Transverse colon (tissue), 4 donors: ENCODE results near the gene PIEZO2. TPM values are rescaled to one million over a fixed set of nuclear protein-coding genes. Genes with fewer than 3 reads are reported as not detected.

Source experiments
- DNase-seq: peaks from one replicate; pipeline ENCODE4 v3.0.0-alpha.2; 2019
- H3K27ac ChIP-seq, 4 donors: fragments of 200-600 bp; sonication (generic); 2 replicates each; pipeline ENCODE4 v1.5.1; 2016 to 2018; ENCODE audit warnings: inconsistent platforms in 4 of 4
- H3K27me3 ChIP-seq: fragments of 200-600 bp; sonication (generic); 2 replicates; pipeline ENCODE4 v1.5.1; 2017; ENCODE audit warnings: inconsistent platforms
- H3K36me3 ChIP-seq, 4 donors: fragments of 200-600 bp; sonication (generic); 2 replicates each; pipeline ENCODE4 v1.5.1; 2017 to 2019; ENCODE audit warnings: inconsistent platforms in 4 of 4
- H3K4me1 ChIP-seq, 4 donors: fragments of 200-600 bp; sonication (generic); 2 replicates each; pipeline ENCODE4 v1.5.1; 2017 to 2020; ENCODE audit warnings: inconsistent platforms in 4 of 4
- H3K4me3 ChIP-seq, 4 donors: fragments of 200-600 bp; sonication (generic); 1 replicate in 1 of 4; 2 replicates in 3 of 4; pipeline versions ENCODE4 v1.5.1 to v1.6.1; 2017 to 2019; ENCODE audit warnings: inconsistent platforms in 4 of 4
- H3K9me3 ChIP-seq, 2 donors: fragments of 200-600 bp; sonication (generic); 2 replicates each; pipeline ENCODE4 v1.5.1; 2017 to 2019; ENCODE audit warnings: inconsistent platforms in 2 of 2
- EP300 ChIP-seq: sonication (generic); formaldehyde crosslinking; IDR thresholded peaks from one replicate; pipeline ENCODE4 v1.6.1; 2017; ENCODE audit warnings: antibody characterized with exemption, low read depth
- POLR2A ChIP-seq: fragments of 450-650 bp; IDR thresholded peaks from one replicate; pipeline ENCODE4 v1.6.1; 2016; ENCODE audit warnings: antibody characterized with exemption, mild to moderate bottlenecking, moderate library complexity
- POLR2AphosphoS5 ChIP-seq, 3 donors: sonication (generic); formaldehyde crosslinking; IDR thresholded peaks; one replicate each; pipeline ENCODE4 v1.6.1; 2016; ENCODE audit warnings: antibody characterized with exemption in 3 of 3
- WGBS, 2 donors: methylation state at CpG; one replicate each; pipeline ENCODE4 v1.1.5; 2018; ENCODE audit warnings: low coverage in 1 of 2; 5-methylcytosine and 5-hydroxymethylcytosine counted together
- in situ Hi-C, 4 donors: fragments of 200-750 bp; cut with MboI; loops; one replicate each; pipeline versions ENCODE4 v1.15.0 to v1.15.1; 2017; ENCODE audit warnings: low sequenced_read_pairs in 3 of 4, low pct_ligation_motif_present in 1 of 4, low pct_unique_long_range_greater_than_20kb in 1 of 4
- intact Hi-C: fragments of 100-400 bp; cut with DNase I; formaldehyde crosslinking; loops from one replicate; pipeline ENCODE4 v1.15.1; 2023; ENCODE audit warnings: low total_unique reads
- total RNA-seq, 4 donors: library from RNA; depleted of rRNA; stranded (reverse); fragments of >200 nt; gene quantifications; one replicate each; pipeline ENCODE4 v1.1.0, GENCODE V29; 2016
- TF ChIP-seq, protein P1 (sequence below), 5 experiments: fragments of 200-600 bp in 3 of 5; fragments of 450-650 bp in 2 of 5; sonication (generic) in 3 of 5; IDR thresholded peaks; 1 replicate in 2 of 5; 2 replicates in 3 of 5; pipeline ENCODE4 v1.5.1; 2016 to 2017; ENCODE audit warnings: antibody characterized with exemption in 5 of 5, inconsistent platforms in 3 of 5, mild to moderate bottlenecking in 2 of 5, moderate library complexity in 1 of 5

The PIEZO2 gene
- total RNA-seq, 4 donors from 2014 or later = 2.9 to 7.5 (median 4.5) TPM

DNA sequence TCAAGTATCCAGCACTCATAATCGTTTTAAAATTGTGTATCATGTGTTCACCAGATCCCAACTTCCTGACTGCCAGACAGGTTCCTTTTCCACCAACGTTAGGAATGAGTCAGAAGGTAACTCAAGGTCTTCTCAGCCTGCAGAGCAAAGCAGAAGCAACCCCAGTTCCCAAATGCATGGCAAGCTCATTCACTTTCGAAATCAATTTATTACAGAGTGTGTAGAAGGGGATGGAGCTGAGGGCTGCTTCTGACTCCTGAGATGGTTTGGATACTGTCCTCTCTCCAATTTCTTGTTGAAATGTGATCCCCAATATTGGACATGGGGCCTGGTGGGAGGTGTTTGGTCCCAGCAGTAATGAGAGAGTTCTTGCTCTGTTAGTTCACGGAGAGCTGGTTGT is 114.5 kb downstream of the PIEZO2 start:
- in situ Hi-C loops (loop anchor here in 1 of 4 donors (25.0 kb wide), 1 partner anchor 173 kb away; no protein-coding TSS in a partner anchor), intact Hi-C loops (loop anchor here (5.0 kb wide), 1 partner anchor 178 kb away; no protein-coding TSS in a partner anchor)
- WGBS, 2 donors = 61 to 70% methylated on average over 2 to 4 of the region's 4 CpGs
- H3K4me3 ChIP-seq = no peak overlapping the region
- no peak for DNase-seq
- H3K27ac ChIP-seq = no peak overlapping the region
- peaks cover 0 to 2% (median 0%) of the 10 kb centered on the region in 4 donors for H3K4me1 ChIP-seq
- H3K36me3 ChIP-seq = no peaks in the 10 kb centered on the region
- H3K27me3 ChIP-seq = no peaks in the 10 kb centered on the region
- no peaks in the 10 kb centered on the region for H3K9me3 ChIP-seq
- TF ChIP-seq POLR2AphosphoS5 (IDR thresholded peaks at IDR 0.05) (no peak), POLR2A (no peak), EP300 (no peak)
- TF ChIP-seq, protein P1, sequence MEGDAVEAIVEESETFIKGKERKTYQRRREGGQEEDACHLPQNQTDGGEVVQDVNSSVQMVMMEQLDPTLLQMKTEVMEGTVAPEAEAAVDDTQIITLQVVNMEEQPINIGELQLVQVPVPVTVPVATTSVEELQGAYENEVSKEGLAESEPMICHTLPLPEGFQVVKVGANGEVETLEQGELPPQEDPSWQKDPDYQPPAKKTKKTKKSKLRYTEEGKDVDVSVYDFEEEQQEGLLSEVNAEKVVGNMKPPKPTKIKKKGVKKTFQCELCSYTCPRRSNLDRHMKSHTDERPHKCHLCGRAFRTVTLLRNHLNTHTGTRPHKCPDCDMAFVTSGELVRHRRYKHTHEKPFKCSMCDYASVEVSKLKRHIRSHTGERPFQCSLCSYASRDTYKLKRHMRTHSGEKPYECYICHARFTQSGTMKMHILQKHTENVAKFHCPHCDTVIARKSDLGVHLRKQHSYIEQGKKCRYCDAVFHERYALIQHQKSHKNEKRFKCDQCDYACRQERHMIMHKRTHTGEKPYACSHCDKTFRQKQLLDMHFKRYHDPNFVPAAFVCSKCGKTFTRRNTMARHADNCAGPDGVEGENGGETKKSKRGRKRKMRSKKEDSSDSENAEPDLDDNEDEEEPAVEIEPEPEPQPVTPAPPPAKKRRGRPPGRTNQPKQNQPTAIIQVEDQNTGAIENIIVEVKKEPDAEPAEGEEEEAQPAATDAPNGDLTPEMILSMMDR (IDR thresholded peaks at IDR 0.05) = no peak

DNA sequence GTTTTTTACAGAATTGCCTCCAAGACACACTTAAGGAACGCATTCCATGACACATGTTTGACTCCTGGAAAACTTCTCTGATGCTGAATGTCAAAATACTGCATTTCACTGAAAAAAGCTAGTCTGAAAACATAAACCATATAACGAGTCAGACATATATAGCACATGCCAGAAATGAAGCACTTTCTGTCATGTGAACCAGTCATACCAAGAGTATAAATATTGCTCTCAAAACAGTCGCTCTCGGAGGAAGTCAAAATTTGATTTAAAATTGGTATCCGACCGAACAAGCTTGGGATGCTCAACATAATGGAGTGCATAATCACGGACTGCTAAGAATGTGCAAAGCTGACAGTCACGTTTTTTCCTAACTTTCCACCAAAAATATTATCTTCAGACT is 115.9 kb downstream of the PIEZO2 start:
- no peak for DNase-seq
- peaks cover 0 to 2% (median 0%) of the 10 kb centered on the region in 4 donors for H3K4me1 ChIP-seq
- H3K36me3 ChIP-seq = no peaks in the 10 kb centered on the region
- no peaks in the 10 kb centered on the region for H3K9me3 ChIP-seq
- TF ChIP-seq POLR2A (no peak), EP300 (no peak), POLR2AphosphoS5 (IDR thresholded peaks at IDR 0.05) (no peak)
- TF ChIP-seq, protein P1 (IDR thresholded peaks at IDR 0.05) = no peak
- no peak overlapping the region for H3K27ac ChIP-seq
- 78 to 79% methylated on average over 8 of the region's 8 CpGs for WGBS, 2 donors
- intact Hi-C loops (no loop called here), in situ Hi-C loops (loop anchor here in 1 of 4 donors (25.0 kb wide), 1 partner anchor 171 kb away; no protein-coding TSS in a partner anchor)
- no peaks in the 10 kb centered on the region for H3K27me3 ChIP-seq
- H3K4me3 ChIP-seq = no peak overlapping the region

DNA sequence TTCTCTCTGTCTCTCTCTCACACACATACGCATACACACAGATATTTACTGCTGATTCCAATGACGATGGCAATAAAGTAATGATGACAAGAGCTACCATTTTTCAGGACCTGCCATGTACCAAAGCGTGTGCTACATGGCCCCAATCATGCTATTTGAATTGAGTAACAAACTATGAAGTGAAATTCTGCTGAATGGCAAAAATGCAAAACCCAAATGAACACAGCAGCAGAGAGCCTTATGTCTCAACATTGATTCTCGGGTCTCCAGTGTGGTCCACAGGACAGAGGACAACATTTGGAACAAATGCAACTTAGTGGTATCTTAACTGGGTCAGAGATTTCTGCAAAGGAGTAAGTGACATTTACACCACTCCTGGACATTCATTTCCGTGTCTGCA is 117.4 kb downstream of the PIEZO2 start:
- no peak for DNase-seq
- H3K36me3 ChIP-seq = no peaks in the 10 kb centered on the region
- intact Hi-C loops = no loop called here
- in situ Hi-C loops = loop anchor here in 1 of 4 donors (25.0 kb wide), 1 partner anchor 170 kb away; no protein-coding TSS in a partner anchor
- H3K4me1 ChIP-seq = peaks cover 0 to 2% (median 0%) of the 10 kb centered on the region in 4 donors
- TF ChIP-seq, protein P1 (IDR thresholded peaks at IDR 0.05) = no peak
- no peak for TF ChIP-seq EP300
- no peak for TF ChIP-seq POLR2AphosphoS5 (IDR thresholded peaks at IDR 0.05)
- no peak for TF ChIP-seq POLR2A
- no peaks in the 10 kb centered on the region for H3K9me3 ChIP-seq
- H3K4me3 ChIP-seq = no peak overlapping the region
- no peak overlapping the region for H3K27ac ChIP-seq
- 80 to 89% methylated on average over 5 of the region's 5 CpGs for WGBS, 2 donors
- H3K27me3 ChIP-seq = no peaks in the 10 kb centered on the region

DNA sequence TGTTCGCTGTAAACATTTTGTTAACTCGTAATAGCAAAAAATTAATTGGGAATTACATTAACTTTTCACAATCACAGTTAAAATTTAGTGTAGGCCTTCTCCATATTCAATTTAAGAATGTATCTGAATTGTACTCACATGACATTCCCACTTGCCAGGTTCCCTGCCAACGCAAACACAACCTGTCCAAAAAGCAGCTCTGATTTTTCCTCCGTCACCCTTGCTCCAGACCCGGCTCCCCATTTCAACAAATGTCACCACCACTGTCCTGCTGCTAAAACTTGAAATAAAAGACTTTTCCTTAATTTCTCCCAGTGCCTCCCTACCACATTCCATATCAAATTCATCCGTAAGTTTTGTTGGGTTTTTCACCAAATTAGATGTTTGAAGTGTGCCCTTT is 120.3 kb downstream of the PIEZO2 start:
- Histone ChIP-seq H3K36me3 (no peaks in the 10 kb centered on the region), H3K27ac (no peak overlapping the region), H3K4me3 (no peak overlapping the region), H3K9me3 (no peaks in the 10 kb centered on the region), H3K4me1 (no peaks in the 10 kb centered on the region), H3K27me3 (no peaks in the 10 kb centered on the region)
- WGBS, 2 donors = 84 to 90% methylated on average over 3 to 6 of the region's 6 CpGs
- intact Hi-C loops (no loop called here), in situ Hi-C loops (loop anchor here in 2 of 4 donors (10.0 to 25.0 kb wide), 2 partner anchors 164 to 167 kb away; no protein-coding TSS in a partner anchor)
- no peak for DNase-seq
- TF ChIP-seq, protein P1 (IDR thresholded peaks at IDR 0.05) = no peak
- TF ChIP-seq EP300 = no peak
- TF ChIP-seq POLR2AphosphoS5 (IDR thresholded peaks at IDR 0.05) = no peak
- no peak for TF ChIP-seq POLR2A
